ENCODE data around the gene XPR1.

XPR1 gene

DNA sequence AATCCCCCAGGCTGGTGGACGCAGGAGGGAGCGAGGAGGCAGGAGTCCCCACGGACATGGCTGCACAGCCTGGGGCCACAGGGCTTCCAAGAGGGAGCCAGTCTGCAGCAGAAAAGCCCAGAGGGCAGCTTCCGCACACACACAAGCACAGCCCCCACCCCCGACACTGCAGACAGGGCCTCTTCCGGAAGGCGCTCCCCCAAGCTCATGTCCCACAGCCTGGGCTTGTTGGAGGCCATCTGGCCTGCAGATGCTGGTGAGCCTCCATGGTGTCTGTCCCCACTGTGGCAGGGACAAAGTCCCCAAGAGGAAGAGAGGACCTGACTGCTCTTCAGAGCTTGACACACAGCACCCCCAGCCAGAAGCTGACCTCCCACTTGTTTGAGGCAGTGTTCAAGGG, 267.4 kb downstream of the XPR1 start:
- no peak overlapping the region for H3K9ac ChIP-seq (ENCODE audit: low read length)
- H3K79me1 ChIP-seq (ENCODE audit: low read length): no peaks in the 10 kb centered on the region
- H3K79me2 ChIP-seq (ENCODE audit: control insufficient read depth, insufficient read depth, low read length): no peaks in the 10 kb centered on the region
- DNase-seq: no peak
- no peaks in the 10 kb centered on the region for H3K36me3 ChIP-seq (ENCODE audit: control insufficient read depth, insufficient read depth, low read length)
- H3K23ac ChIP-seq (ENCODE audit: low read length): no peak overlapping the region
- H2BK5ac ChIP-seq (ENCODE audit: low read length): peak overlapping the region; percentile 51
- no peak overlapping the region for H3K4me3 ChIP-seq (ENCODE audit: low read length)
- H3K4ac ChIP-seq (ENCODE audit: low read depth, low read length): no peak overlapping the region
- no peaks in the 10 kb centered on the region for H3K27me3 ChIP-seq (ENCODE audit: insufficient read depth, low read length, poor library complexity)
- H2AK5ac ChIP-seq (ENCODE audit: low read length): peak overlapping the region; percentile 47
- H2BK15ac ChIP-seq (replicated peaks; ENCODE audit: low read depth): no peak overlapping the region
- H4K8ac ChIP-seq (ENCODE audit: low read depth, low read length): no peak overlapping the region
- no CpG with 5 or more reads among the region's 7 CpGs for WGBS (ENCODE audit: extremely low coverage, insufficient coverage, low lambda C conversion rate)
- no peak overlapping the region for H3K27ac ChIP-seq (ENCODE audit: low read depth, low read length)
- H2BK120ac ChIP-seq (ENCODE audit: low read depth, low read length): no peak overlapping the region
- peaks cover 15% of the 10 kb centered on the region for H3K4me1 ChIP-seq (ENCODE audit: control insufficient read depth, low read depth, low read length)
- H4K5ac ChIP-seq (ENCODE audit: low read length): no peak overlapping the region
- H3K56ac ChIP-seq (ENCODE audit: low read length): peak overlapping the region; percentile 75
- no peak overlapping the region for H3K4me2 ChIP-seq (ENCODE audit: low read length)
- no peak overlapping the region for H3K18ac ChIP-seq (ENCODE audit: low read length)

- H4K5ac ChIP-seq (ENCODE audit: low read length): no peak overlapping the region
- WGBS (ENCODE audit: extremely low coverage, insufficient coverage, low lambda C conversion rate): no CpG with 5 or more reads among the region's 13 CpGs
- no peak overlapping the region for H2BK15ac ChIP-seq (replicated peaks; ENCODE audit: low read depth)
- no peak overlapping the region for H3K18ac ChIP-seq (ENCODE audit: low read length)
- no peak overlapping the region for H2AK5ac ChIP-seq (ENCODE audit: low read length)
- H3K9ac ChIP-seq (ENCODE audit: low read length): no peak overlapping the region
- no peaks in the 10 kb centered on the region for H3K36me3 ChIP-seq (ENCODE audit: control insufficient read depth, insufficient read depth, low read length)
- H3K27me3 ChIP-seq (ENCODE audit: insufficient read depth, low read length, poor library complexity): no peaks in the 10 kb centered on the region
- H3K27ac ChIP-seq (ENCODE audit: low read depth, low read length): no peak overlapping the region
- H3K79me1 ChIP-seq (ENCODE audit: low read length): no peaks in the 10 kb centered on the region
- no peak overlapping the region for H3K4me2 ChIP-seq (ENCODE audit: low read length)
- no peak overlapping the region for H3K4me3 ChIP-seq (ENCODE audit: low read length)
- H3K4ac ChIP-seq (ENCODE audit: low read depth, low read length): no peak overlapping the region
- H2BK5ac ChIP-seq (ENCODE audit: low read length): no peak overlapping the region
- no peak overlapping the region for H2BK120ac ChIP-seq (ENCODE audit: low read depth, low read length)
- no peak overlapping the region for H3K56ac ChIP-seq (ENCODE audit: low read length)
- H4K8ac ChIP-seq (ENCODE audit: low read depth, low read length): no peak overlapping the region
- no peaks in the 10 kb centered on the region for H3K79me2 ChIP-seq (ENCODE audit: control insufficient read depth, insufficient read depth, low read length)
- no peak for DNase-seq
- H3K4me1 ChIP-seq (ENCODE audit: control insufficient read depth, low read depth, low read length): peaks cover 15% of the 10 kb centered on the region
- no peak overlapping the region for H3K23ac ChIP-seq (ENCODE audit: low read length)
These were observed 269.5 kb downstream of the XPR1 start for GRCh38 chr1:180901076-180901990.

- Histone ChIP-seq H2BK5ac (ENCODE audit: low read length) (no peak overlapping the region), H3K4ac (ENCODE audit: low read depth, low read length) (no peak overlapping the region), H3K4me2 (ENCODE audit: low read length) (no peak overlapping the region), H3K79me2 (ENCODE audit: control insufficient read depth, insufficient read depth, low read length) (no peaks in the 10 kb centered on the region), H3K27ac (ENCODE audit: low read depth, low read length) (no peak overlapping the region), H3K23ac (ENCODE audit: low read length) (no peak overlapping the region), H3K4me1 (ENCODE audit: control insufficient read depth, low read depth, low read length) (peaks cover 15% of the 10 kb centered on the region), H4K8ac (ENCODE audit: low read depth, low read length) (no peak overlapping the region), H2AK5ac (ENCODE audit: low read length) (no peak overlapping the region), H3K4me3 (ENCODE audit: low read length) (no peak overlapping the region), H3K9ac (ENCODE audit: low read length) (no peak overlapping the region), H3K27me3 (ENCODE audit: insufficient read depth, low read length, poor library complexity) (no peaks in the 10 kb centered on the region), H3K79me1 (ENCODE audit: low read length) (no peaks in the 10 kb centered on the region), H4K5ac (ENCODE audit: low read length) (no peak overlapping the region), H3K18ac (ENCODE audit: low read length) (no peak overlapping the region), H3K56ac (ENCODE audit: low read length) (no peak overlapping the region), H2BK15ac (replicated peaks; ENCODE audit: low read depth) (no peak overlapping the region), H3K36me3 (ENCODE audit: control insufficient read depth, insufficient read depth, low read length) (no peaks in the 10 kb centered on the region), H2BK120ac (ENCODE audit: low read depth, low read length) (no peak overlapping the region)
- DNase-seq: no peak
- no CpG with 5 or more reads among the region's 3 CpGs for WGBS (ENCODE audit: extremely low coverage, insufficient coverage, low lambda C conversion rate)
These were observed 270.7 kb downstream of the XPR1 start for GRCh38 chr1:180902541-180902940.

DNA sequence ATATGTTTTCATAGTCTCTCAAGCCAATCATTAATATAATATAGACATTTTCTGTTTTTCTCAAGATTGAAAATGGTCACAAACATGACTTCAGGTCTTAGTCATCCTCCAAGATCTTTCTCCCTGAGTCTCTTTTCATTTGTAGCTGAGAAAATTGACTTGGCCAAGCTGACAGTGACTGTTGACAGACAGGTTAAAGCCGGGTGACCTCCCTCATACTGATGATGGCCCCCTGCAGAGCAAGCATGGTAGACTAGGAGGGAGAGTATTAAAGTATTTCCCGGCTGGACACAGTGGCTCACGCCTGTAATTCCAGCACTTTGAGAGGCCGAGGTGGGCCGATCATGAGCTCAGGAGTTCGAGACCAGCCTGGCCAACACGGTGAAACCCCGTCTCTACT, 274.1 kb downstream of the XPR1 start:
- Histone ChIP-seq H2BK15ac (replicated peaks; ENCODE audit: low read depth) (no peak overlapping the region), H3K4me1 (ENCODE audit: control insufficient read depth, low read depth, low read length) (no peaks in the 10 kb centered on the region), H3K79me1 (ENCODE audit: low read length) (no peaks in the 10 kb centered on the region), H3K56ac (ENCODE audit: low read length) (no peak overlapping the region), H3K4ac (ENCODE audit: low read depth, low read length) (no peak overlapping the region), H3K79me2 (ENCODE audit: control insufficient read depth, insufficient read depth, low read length) (no peaks in the 10 kb centered on the region), H4K5ac (ENCODE audit: low read length) (no peak overlapping the region), H4K8ac (ENCODE audit: low read depth, low read length) (no peak overlapping the region), H3K27ac (ENCODE audit: low read depth, low read length) (no peak overlapping the region), H3K4me2 (ENCODE audit: low read length) (no peak overlapping the region), H3K18ac (ENCODE audit: low read length) (no peak overlapping the region), H3K36me3 (ENCODE audit: control insufficient read depth, insufficient read depth, low read length) (no peaks in the 10 kb centered on the region), H2AK5ac (ENCODE audit: low read length) (no peak overlapping the region), H3K27me3 (ENCODE audit: insufficient read depth, low read length, poor library complexity) (no peaks in the 10 kb centered on the region), H3K23ac (ENCODE audit: low read length) (no peak overlapping the region), H3K4me3 (ENCODE audit: low read length) (no peak overlapping the region), H2BK5ac (ENCODE audit: low read length) (no peak overlapping the region), H2BK120ac (ENCODE audit: low read depth, low read length) (no peak overlapping the region), H3K9ac (ENCODE audit: low read length) (no peak overlapping the region)
- no CpG with 5 or more reads among the region's 8 CpGs for WGBS (ENCODE audit: extremely low coverage, insufficient coverage, low lambda C conversion rate)
- no peak for DNase-seq

- no peak overlapping the region for H2AK5ac ChIP-seq (ENCODE audit: low read length)
- no peaks in the 10 kb centered on the region for H3K27me3 ChIP-seq (ENCODE audit: insufficient read depth, low read length, poor library complexity)
- no peak overlapping the region for H3K9ac ChIP-seq (ENCODE audit: low read length)
- no peak overlapping the region for H4K8ac ChIP-seq (ENCODE audit: low read depth, low read length)
- WGBS (ENCODE audit: extremely low coverage, insufficient coverage, low lambda C conversion rate): no CpG with 5 or more reads among the region's 9 CpGs
- no peak overlapping the region for H2BK5ac ChIP-seq (ENCODE audit: low read length)
- H4K5ac ChIP-seq (ENCODE audit: low read length): no peak overlapping the region
- H3K79me2 ChIP-seq (ENCODE audit: control insufficient read depth, insufficient read depth, low read length): no peaks in the 10 kb centered on the region
- no peak overlapping the region for H2BK120ac ChIP-seq (ENCODE audit: low read depth, low read length)
- H3K4ac ChIP-seq (ENCODE audit: low read depth, low read length): no peak overlapping the region
- no peak overlapping the region for H3K4me2 ChIP-seq (ENCODE audit: low read length)
- H3K18ac ChIP-seq (ENCODE audit: low read length): no peak overlapping the region
- no peaks in the 10 kb centered on the region for H3K36me3 ChIP-seq (ENCODE audit: control insufficient read depth, insufficient read depth, low read length)
- H3K79me1 ChIP-seq (ENCODE audit: low read length): no peaks in the 10 kb centered on the region
- H3K4me1 ChIP-seq (ENCODE audit: control insufficient read depth, low read depth, low read length): peaks cover under 1% of the 10 kb centered on the region
- no peak overlapping the region for H3K27ac ChIP-seq (ENCODE audit: low read depth, low read length)
- H2BK15ac ChIP-seq (replicated peaks; ENCODE audit: low read depth): no peak overlapping the region
- no peak for DNase-seq
- H3K4me3 ChIP-seq (ENCODE audit: low read length): no peak overlapping the region
- H3K23ac ChIP-seq (ENCODE audit: low read length): no peak overlapping the region
- H3K56ac ChIP-seq (ENCODE audit: low read length): no peak overlapping the region
These were observed 274.7 kb downstream of the XPR1 start for GRCh38 chr1:180906511-180906910.

Measured in mesendoderm (in vitro differentiated cells).